COR-L47 (cell line): ENCODE results near the gene ATF6.

Experiments
- DNase-seq: peaks from one replicate; lab custom pipeline; 2025; lab: John Stamatoyannopoulos, UW

Gene ATF6

DNA sequence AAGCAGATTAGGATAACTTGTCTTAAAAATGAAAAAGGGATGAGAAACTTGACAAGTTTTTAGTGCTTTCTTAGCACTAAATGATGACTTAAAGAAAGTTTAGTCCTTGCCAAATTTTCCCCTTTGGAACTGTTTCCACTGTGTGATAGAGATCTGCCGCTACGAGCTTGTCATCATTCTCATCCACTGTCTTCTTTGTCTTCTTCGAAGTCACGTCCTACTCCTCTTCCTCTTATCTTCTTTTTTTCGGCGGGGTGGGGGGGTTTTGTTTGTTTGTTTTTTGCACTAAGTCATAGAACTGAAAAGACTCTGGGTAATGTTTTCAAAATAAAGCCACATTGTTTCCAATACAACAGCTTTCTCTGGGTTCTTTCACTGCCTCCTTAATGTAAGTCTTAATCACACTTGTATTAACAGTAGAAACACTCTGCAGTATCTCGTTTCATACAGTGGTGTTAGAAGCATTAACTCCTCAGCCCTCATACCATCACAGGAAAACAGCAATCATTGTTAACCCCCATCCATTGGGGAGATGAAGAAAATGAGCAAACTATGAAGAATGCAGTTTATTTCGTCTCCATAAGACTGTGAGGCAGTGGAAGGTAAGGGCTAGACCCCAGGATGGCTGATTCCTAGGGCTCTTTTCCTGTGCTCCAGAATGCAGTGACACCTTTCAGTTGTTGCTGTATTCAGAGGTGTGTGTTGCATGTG is 175.8 kb downstream of the ATF6 start:
- DNase-seq, result no peak

DNA sequence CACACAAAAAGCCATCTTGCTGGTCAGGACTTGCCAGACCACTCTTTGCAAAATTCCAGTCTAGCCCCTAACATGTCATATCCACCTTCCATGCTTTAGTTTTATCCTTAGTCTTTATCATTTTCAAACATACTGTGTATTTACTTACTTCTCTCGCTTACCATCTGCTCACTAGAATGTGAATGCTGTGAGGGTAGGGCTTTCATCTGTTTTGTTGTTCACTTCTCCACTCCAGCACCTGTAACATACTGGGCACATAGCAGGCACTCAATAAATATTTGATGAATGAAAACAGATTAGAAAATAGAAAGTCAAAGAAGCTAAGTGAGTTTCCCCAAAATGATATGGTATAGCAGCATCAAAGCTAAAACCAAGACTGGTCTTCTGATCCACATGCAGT is 177.6 kb downstream of the ATF6 start:
- DNase-seq, result no peak

DNA sequence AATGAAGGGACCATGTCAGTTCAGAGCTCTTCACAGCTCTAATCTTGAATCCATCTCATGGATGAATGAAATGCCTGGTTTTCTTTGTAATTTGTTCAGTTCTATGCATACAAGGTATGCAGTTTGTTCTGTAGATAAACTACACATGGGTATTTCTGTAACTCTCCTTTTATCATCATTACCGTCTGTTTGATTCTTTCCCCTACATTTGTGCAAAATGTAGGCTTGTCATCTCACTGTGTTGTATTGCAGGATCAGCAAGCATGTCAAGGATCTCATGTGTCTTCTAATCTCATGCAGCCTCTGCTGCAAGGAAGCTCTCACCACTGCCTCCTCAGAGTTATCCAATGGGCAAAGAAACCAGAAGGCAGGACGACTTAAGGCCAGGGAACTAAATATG is 178.3 kb downstream of the ATF6 start:
- DNase-seq, result no peak

DNA sequence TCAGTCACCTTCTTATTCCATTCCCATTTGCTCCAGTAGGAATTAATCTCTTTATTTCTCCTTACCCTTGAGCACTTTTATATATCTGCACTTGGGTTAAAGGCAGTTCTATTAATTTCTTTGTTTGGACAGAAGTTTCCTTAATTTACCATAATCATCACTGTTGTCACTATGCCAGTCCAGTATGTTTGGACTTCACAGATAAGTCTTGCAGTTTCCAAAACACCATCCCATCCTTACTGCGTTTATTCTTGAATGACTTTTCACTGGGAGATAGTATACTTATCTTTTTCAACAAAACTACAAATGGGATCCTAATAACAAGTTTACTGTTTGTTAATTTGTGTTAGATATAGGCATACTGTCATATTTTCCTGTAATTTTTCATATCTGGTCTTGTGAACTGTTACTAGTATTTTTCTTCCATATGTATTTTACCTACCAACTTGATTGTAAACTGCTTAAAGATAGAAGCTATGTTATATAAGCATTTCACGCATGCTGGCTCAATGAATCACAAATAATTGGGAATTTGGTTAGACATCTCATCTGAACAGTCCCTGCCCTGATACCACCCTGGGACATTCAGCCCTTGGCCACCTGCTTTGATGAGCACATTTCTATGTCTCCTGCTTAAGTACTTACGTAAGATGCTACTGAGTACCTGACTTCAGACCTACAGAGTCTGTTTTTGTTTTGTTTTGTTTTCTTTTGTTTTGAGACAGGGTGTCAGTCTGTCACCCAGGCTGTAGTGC is 179.4 kb downstream of the ATF6 start:
- no peak for DNase-seq

DNA sequence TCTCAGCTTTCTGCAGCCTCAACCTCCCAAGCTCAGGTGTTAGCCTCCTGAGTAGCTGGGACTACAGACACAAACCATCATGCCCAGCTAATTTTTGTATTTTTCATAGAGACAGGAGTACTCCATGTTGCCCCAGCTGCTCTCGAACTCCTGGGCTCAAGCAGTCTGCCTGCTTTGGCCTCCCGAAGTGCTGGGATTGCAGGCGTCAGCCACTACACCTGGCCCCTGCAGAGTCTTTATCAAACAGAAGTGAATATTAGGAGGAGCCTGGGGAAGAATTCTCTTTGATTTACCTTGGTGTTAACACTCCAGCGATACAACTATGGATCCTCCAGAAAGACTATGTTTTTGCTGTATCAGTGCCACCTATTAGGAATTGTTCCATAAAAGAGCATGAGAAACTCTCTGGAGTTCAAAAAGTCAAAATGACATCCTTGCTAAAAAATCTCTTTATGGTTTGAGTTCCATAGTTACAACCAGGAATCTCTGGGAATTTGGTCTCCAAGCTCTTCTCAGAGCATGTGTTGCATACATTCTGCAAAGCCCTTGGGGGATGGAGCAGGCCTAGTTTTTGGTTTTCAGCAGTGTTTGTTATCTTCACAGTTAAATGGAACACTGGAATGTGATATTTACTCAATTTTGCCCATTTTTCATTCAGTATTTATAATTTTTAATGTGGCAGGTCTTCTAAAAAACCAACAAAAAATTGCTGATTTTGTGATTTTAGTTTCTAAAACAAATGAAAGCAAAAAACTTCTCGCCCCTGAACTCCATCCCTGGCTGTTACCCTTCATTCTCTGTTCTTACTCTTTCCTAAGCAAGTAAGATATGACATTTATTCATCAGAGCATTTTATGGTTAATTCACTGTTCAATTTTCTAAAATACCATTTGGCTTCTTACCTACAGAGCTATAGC is 180.2 kb downstream of the ATF6 start:
- DNase-seq, result no peak

DNA sequence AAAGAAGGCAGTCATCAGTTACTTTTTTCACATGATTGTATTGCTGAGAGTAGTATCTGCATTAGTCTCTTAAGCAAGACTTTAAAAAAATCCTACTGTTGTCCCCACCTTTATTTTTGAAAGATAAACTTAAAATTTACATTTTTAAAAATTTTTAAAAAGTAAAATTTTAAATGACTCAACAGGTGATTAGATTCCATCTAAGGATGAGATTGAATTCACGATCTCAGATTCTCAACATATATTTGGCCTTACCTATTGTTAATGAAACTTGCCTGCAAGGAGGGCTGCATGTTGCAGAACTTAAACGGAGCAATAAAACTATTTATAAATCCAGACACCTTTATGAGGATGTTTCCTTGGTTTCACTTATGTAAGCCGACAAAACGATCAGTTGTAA is 182.3 kb downstream of the ATF6 start:
- DNase-seq, result no peak

DNA sequence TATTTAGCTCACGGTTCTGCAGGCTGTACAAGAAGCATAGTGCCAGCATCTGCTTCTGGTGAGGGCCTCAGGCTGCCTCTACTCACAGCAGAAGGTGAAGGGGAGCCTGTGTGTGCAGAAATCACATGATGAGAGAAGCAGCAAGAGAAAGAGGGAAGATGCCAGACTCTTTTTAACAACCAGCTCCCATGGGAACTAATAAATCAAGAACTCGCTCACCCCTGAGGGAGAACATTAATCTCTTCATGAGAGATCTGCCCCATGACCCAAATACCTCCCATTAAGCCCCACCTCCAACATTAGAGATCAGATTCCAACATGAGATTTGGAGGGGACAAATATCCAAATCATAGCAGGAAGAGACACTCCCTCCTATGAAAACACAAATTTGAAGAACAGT is 183.4 kb downstream of the ATF6 start:
- DNase-seq, result no peak

DNA sequence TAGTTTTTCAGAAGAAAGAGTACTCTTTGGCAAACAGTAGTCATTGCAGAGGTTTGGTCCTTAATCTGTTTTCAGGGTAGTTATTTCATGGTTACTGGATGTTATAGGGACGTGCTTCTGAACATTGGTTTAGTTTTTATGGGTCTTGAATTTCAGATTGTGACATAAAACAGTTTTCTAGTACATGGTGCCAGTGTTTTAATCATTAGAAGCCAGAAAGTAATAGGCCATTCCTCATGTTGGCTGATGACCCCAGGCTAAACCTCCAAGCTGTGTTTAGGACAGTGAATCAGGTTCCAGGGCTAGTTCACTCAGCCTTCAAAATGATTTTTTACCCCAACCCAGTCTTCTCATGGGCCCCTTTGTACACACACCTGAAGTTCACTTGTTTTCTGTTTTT is 184.3 kb downstream of the ATF6 start:
- no peak for DNase-seq

DNA sequence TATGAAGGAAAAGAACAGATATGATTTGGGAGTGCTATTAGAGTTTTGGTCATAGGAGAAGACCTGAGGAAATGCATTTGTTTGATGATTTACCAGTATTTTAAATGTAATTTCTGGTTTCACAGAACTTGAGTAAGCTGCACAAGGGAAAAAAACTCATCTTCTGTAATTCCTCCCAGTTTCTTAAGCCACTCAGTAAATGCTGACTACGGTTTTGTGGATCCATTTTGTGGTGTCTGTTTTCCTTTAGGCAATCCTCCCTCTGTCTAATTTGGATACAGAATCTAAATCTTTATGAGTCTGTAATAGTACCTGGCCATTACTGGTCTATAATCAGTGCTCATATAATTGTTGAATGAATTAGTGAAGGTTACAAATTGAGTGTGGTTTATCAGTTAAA is 185.5 kb downstream of the ATF6 start:
- no peak for DNase-seq

DNA sequence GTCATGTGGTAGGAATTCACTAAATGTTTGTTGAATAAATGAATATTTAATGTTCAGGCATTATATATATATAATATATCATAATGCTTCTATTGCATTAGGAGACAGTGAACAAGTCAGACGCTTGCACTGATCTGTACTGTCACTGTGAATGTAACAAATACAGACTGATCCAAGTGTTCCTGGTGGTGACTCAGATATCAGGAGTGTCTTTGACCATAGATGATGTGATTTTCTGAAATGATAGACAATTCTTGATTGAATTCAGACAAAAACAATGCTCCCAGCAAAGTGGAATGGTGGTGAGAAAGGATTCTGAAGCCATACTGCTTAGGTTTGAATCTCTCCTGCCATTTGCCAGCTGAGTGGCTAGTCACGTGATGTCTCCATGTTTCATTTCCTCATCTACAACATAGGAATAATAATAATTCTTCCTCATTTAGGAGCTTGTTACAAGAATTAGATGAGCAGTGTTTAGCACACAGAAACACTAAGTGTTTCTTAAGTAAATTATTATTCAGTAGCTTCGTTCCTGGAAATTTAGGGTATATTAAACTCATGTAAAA is 186.6 kb downstream of the ATF6 start:
- no peak for DNase-seq

DNA sequence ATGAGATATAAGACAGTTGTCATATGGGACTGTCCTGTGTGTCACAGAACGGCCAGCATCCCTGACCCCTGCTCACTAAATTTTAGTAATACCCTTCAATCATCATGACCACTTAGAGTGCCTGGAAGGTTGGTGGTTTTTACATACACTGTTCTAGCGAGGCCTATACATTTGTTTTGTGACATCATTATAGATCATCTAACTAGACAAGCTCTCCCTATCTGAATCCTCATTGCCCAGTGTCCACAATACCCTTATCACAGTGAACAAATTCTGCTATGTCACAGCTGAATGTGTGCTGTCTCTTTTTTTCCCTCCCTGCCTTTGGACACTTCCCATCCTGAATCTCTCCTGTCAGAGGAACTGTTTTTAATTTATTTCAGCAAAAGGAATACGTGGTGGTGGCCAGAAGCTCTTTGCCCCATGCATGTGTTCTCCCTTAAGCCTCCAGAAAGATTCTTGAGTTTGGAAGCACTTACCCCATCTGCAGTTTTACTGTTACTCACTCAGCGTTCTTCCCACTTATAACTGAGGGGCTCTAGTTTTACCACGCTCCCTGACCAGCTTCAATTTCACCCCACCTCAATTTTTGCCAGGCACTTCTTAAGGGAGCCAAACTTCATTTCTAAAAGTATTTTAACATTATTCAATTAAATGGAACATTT is 187.3 kb downstream of the ATF6 start:
- DNase-seq, result no peak

DNA sequence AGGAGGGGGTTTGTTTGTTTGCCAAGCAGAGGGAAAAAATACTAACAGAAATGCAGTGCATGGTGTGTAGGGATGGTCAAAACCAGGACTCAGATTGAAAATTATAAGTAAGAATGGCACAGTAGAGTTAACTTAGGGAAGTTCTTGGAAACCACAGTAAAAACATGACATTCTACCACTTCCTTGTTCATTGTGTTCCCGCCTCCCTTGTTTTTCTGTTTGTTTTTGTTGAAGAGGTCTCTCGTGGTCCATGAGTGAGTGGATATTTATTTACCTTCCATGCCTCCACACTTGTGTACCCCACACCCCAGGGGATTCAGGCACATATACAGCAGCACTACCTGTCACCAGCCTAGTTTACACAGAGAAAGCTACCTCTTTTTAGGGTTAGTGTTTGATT is 187.9 kb downstream of the ATF6 start:
- no peak for DNase-seq

DNA sequence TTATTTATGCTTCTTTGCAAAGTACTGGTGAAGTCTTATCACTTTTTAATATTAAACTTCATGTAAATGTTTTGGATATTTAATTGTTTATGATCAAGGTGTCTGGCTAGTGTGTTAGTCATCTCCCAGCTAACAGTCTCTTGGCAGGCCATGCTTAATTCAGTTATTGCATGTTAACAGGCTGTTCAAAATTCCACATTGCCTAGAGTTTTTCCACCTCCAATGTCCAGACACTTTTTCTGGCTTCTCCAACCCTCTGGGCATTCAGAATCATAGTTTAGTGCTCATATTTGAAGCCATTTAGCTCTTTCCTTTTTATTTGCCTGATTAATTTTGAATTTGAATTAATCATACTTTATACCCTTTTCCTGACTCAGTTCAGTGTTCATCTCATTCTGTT is 188.3 kb downstream of the ATF6 start:
- no peak for DNase-seq

DNA sequence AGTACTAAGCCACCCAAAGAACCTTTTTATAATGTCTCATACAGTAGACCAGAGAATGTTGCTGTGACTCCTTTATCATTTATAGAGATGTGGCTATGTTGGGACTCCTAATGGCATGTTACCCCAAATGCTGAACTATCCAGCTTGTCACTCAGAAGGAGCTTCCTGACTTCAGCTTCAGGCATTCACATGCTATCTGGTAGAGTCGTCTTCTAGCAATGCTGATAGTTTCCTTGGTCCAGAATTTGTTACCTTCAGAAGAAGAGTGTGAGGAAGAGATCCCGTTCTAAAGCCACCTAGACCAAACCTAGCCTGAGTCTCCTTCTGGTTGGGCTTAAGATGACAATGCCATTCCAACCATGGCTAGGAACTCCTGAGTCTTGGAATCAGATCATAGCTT is 189.5 kb downstream of the ATF6 start:
- DNase-seq, result no peak

DNA sequence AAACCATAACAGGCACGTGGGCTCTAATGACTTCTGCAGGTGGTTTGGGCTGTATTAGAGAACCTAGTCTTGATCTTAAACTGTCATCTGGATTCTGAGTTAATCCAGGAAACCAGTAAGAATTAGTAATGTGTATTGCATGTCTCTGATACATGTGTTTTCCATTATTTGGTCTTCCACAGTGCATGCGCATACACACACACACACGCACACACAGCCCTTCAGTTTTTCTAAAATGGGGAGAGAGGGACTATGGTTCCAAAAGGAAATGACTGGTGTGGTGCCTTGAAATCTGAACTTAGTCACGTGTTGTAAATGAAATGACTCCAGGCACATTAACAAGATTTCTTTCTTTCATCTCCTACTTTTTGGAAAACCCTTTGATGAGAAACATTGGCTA is 190.0 kb downstream of the ATF6 start:
- DNase-seq, result no peak

DNA sequence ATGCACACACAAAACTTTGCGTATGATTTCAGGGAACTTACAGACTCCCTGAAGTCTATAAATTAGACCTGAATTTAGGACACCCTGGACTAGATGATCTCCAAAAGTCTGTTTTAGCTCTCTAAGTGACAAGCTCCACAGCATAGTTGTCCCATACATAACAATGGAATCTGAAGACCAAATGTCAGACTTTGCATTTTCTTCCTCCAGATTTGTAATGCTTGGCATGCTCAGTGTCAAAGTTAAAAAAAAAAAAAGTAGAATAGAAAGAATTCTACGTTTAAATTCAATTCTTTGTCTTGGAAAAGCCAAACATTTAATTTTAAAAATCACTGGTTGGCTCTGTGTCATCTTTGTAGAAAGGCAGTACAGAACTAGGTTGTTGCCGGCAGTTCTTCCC is 190.8 kb downstream of the ATF6 start:
- DNase-seq, result no peak

DNA sequence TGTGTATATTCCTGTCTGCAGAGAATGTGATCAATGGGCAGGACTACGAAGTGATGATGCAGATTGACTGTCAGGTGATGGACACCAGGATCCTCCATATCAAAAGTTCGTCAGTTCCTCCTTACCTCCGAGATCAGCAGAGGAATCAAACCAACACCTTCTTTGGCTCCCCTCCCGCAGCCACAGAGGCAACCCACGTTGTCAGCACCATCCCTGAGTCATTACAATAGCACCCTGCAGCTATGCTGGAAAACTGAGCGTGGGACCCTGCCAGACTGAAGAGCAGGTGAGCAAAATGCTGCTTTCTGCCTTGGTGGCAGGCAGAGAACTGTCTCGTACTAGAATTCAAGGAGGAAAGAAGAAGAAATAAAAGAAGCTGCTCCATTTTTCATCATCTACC is 192.3 kb downstream of the ATF6 start:
- DNase-seq, result no peak

DNA sequence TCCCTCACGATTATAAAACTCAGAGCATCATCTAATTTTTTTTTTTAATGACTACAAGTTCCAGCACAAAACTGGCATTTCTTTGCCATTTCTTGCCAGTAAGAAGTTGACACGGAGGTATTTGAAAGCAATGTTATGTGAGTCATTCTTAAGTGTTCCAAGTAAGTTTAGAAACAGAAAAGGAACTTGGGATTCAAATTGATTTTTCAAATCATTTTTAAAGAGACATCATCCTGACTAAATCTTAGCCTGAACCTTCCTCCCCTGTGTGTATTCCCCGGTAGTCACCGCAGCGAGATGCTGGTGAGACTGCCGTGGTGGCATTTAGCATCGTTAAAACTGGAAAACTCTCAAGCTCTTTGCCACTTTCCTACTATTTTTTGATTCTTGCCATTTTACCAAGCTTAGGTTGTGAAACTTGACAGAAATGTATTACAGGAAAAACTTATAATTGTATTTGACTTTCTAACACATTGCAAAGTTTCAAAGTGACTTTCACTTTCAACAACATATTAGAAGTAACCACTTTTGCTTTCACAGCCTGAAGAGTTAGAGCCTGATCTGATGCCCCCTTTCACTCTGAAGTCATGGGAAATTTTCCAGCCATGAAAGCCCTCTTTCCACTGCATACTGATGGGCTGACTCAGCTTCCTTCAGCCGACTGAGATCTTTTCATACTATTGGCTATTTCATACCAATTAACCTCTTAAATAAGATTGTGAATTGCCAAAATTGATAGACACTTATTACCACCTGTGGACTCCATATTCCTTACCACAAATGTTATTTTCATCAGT is 196.2 kb downstream of the ATF6 start:
- no peak for DNase-seq

DNA sequence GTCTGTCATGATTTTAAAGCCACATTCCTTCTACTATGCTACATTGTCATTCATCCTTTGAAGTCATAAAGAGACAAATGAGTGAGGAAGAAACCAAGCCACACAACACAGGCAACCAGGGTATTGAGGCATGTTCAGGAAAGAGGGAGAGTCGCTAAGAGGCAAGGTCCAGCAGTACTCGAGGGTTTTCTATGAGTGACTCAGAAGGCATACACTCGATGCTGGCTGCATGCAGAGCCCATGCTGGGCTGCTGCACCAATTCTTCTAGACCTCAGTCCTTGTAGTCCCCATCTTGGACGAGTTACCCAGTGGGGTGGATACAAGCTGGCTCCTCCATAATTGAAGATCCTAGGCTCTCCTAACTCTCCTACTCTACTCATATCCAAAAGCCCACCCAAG is 199.9 kb downstream of the ATF6 start:
- no peak for DNase-seq

DNA sequence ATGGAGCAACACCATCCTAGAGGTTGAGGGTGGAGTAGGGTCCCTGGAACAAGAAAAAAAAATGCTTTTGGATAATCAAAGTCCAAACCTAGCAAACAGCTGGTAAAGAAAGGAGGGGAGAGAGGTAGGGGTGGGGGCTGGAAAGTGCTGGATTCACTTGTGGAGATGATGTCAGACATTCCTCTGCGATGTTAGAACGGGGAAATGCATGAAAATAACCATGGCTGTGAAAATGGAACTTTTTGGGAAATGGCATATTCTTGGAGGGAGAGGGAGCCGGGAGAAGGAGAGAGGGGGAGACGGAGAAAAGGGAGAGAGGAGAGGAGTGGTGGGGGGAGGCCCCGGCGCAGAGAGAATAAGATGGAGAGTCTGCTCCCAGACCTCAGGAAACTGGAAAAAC is 203.9 kb downstream of the ATF6 start:
- no peak for DNase-seq

DNA sequence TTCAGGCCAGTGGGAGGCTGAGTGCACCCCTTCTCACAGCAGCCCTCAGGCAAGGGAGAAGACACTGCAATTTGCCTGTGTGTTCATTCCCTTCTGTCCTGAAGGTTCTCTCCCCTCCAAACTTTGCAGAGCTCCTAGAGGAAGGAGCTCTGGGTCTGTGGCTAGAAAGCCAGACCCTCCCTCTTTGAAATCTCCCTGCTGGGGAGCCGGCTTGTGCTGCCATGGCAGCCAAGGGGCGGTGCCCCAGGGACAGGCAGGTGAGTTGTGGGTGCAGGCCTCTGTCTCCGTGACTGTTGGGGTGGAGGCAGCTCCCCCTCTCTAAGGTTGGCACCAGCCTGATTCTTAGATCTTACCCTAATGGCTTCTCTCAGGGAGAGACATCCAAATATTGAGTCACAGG is 204.5 kb downstream of the ATF6 start:
- no peak for DNase-seq
